ENCODE results near the gene DLGAP4.

GRCh38 chr20:36267605-36268381 lies 38.3 kb upstream of the DLGAP4 start:
- no peak for TF ChIP-seq CTCF (IDR thresholded peaks at IDR 0.05)
- no peak for TF ChIP-seq POLR2A (IDR thresholded peaks at IDR 0.05)
- TF ChIP-seq POLR2AphosphoS5 (IDR thresholded peaks at IDR 0.05), result no peak

All from breast epithelium (tissue), 3 donors.